Bronchial epithelial cell (primary cell): ENCODE measurements around the gene TSPAN19. TPM values are rescaled to one million over a fixed set of nuclear protein-coding genes. Genes with fewer than 3 reads are reported as not detected.

Experiments
- DNase-seq: peaks from one replicate; pipeline ENCODE4 v3.0.0-alpha.2; 2010; ENCODE audit warnings: low read depth
- FAIRE-seq: peaks from 2 replicates; lab custom pipeline; 2011; peaks lifted over from hg19 to GRCh38; lab: Jason Lieb, UNC
- H3K27me3 ChIP-seq: 2 replicates; pipeline ENCODE4 v1.5.1; 2011; ENCODE audit warnings: low read length; ENCODE audit not compliant: control insufficient read depth, insufficient read depth
- H3K36me3 ChIP-seq: 2 replicates; pipeline ENCODE4 v1.5.1; 2011; ENCODE audit warnings: low read length; ENCODE audit not compliant: control insufficient read depth, insufficient read depth
- H3K4me3 ChIP-seq: 2 replicates; pipeline ENCODE4 v1.5.1; 2011; ENCODE audit warnings: mild to moderate bottlenecking, low read depth, low read length, control low read depth
- CTCF ChIP-seq: IDR thresholded peaks from 2 replicates; pipeline ENCODE4 v1.5.1; 2011; ENCODE audit warnings: mild to moderate bottlenecking, moderate library complexity, low read length, control low read depth, inconsistent platforms; ENCODE audit not compliant: insufficient read depth, severe bottlenecking
- total RNA-seq: library from RNA; depleted of rRNA; stranded (reverse); fragments of >200 nt; gene quantifications from 2 replicates; pipeline ENCODE4 v1.2.1, GENCODE V29; 2014

The TSPAN19 gene
- total RNA-seq, 1 donor from 2014 or later, result under 0.01 TPM

- FAIRE-seq (no peak), DNase-seq (no peak)
- no peak for TF ChIP-seq CTCF
- H3K27me3 ChIP-seq, result no peaks in the 10 kb centered on the region
- no peaks in the 10 kb centered on the region for H3K36me3 ChIP-seq
- no peak overlapping the region for H3K4me3 ChIP-seq
Measured at GRCh38 chr12:84973026-84973425, 63.1 kb downstream of the TSPAN19 start.

GRCh38 chr12:84969226-84969625 lies 66.9 kb downstream of the TSPAN19 start:
- no peak for TF ChIP-seq CTCF
- Histone ChIP-seq H3K27me3 (no peaks in the 10 kb centered on the region), H3K36me3 (no peaks in the 10 kb centered on the region), H3K4me3 (no peak overlapping the region)
- DNase-seq, result peak; percentile 89
- FAIRE-seq, result no peak

Other genes starting within 250 kb of the TSPAN19 start
- gene SLC6A15, start 123.5 kb downstream of the TSPAN19 start, total RNA-seq, result 22.9 and 65.0 TPM in 2 replicates
- under 0.01 and 0.38 TPM in 2 replicates for gene LRRIQ1, start 74 bp upstream of the TSPAN19 start, total RNA-seq
- 0.26 and 0.38 TPM in 2 replicates for gene ALX1, start 243.9 kb upstream of the TSPAN19 start, total RNA-seq